Peyer's patch (tissue), 4 donors: Measurements from ENCODE around the gene TRPM3. TPM values are rescaled to one million over a fixed set of nuclear protein-coding genes. Genes with fewer than 3 reads are reported as not detected.

Experiments
- DNase-seq, 3 donors: peaks; one replicate each; pipeline ENCODE4 v3.0.0-alpha.2; 2017 to 2019
- H3K27ac ChIP-seq, 4 donors: fragments of 200-600 bp; sonication (generic); one replicate each; pipeline ENCODE4 v1.5.1; 2016 to 2019
- H3K27me3 ChIP-seq, 2 donors: fragments of 200-600 bp; sonication (generic); one replicate each; pipeline ENCODE4 v1.5.1; 2019
- H3K36me3 ChIP-seq, 3 donors: fragments of 200-600 bp; sonication (generic); one replicate each; pipeline ENCODE4 v1.5.1; 2016 to 2019
- H3K4me1 ChIP-seq, 4 donors: fragments of 200-600 bp; sonication (generic); one replicate each; pipeline ENCODE4 v1.5.1; 2016 to 2019
- H3K4me3 ChIP-seq, 4 donors: fragments of 200-600 bp; sonication (generic); 1 replicate in 3 of 4; 2 replicates in 1 of 4; pipeline ENCODE4 v1.5.1; 2016 to 2019; ENCODE audit warnings: mild to moderate bottlenecking in 1 of 4
- H3K9me3 ChIP-seq, 4 donors: fragments of 200-600 bp; sonication (generic); one replicate each; pipeline ENCODE4 v1.5.1; 2016 to 2019; ENCODE audit warnings: mild to moderate bottlenecking in 1 of 4
- CTCF ChIP-seq, 6 experiments: fragments of 450-650 bp in 4 of 6; fragments of 200-600 bp in 2 of 6; sonication (generic) in 1 of 6; IDR thresholded peaks; one replicate each; pipeline ENCODE4 v1.5.1; 2017 to 2019; ENCODE audit warnings: antibody characterized with exemption in 6 of 6, mild to moderate bottlenecking in 3 of 6, moderate library complexity in 1 of 6
- POLR2A ChIP-seq, 2 donors: fragments of 450-650 bp; IDR thresholded peaks; one replicate each; pipeline ENCODE4 v1.5.1; 2017; ENCODE audit warnings: antibody characterized with exemption in 2 of 2, mild to moderate bottlenecking in 2 of 2, moderate library complexity in 2 of 2
- total RNA-seq, 4 donors: library from RNA; depleted of rRNA; stranded (reverse); fragments of >200 nt; gene quantifications; one replicate each; pipeline ENCODE4 v1.1.0, GENCODE V29; 2016

Gene TRPM3
- total RNA-seq, 4 donors from 2014 or later = 0.28 to 0.80 TPM; not detected in 2

GRCh38 chr9:71052287-71052686, 69.1 kb downstream of the TRPM3 start:
- Histone ChIP-seq H3K36me3 (no peaks in the 10 kb centered on the region), H3K4me1 (no peaks in the 10 kb centered on the region), H3K4me3 (no peak overlapping the region), H3K27ac (no peak overlapping the region), H3K9me3 (no peaks in the 10 kb centered on the region), H3K27me3 (no peaks in the 10 kb centered on the region)
- TF ChIP-seq POLR2A (IDR thresholded peaks at IDR 0.05) (no peak), CTCF (IDR thresholded peaks at IDR 0.05) (no peak)
- DNase-seq = no peak

- Histone ChIP-seq H3K36me3 (no peaks in the 10 kb centered on the region), H3K27me3 (no peaks in the 10 kb centered on the region), H3K4me1 (no peaks in the 10 kb centered on the region), H3K9me3 (no peaks in the 10 kb centered on the region), H3K27ac (no peak overlapping the region), H3K4me3 (no peak overlapping the region)
- no peak for DNase-seq
- TF ChIP-seq POLR2A (IDR thresholded peaks at IDR 0.05) = no peak
- no peak for TF ChIP-seq CTCF (IDR thresholded peaks at IDR 0.05)
Measured at GRCh38 chr9:71048280-71048679, 73.1 kb downstream of the TRPM3 start.

GRCh38 chr9:71042448-71042990, 78.9 kb downstream of the TRPM3 start:
- TF ChIP-seq POLR2A (IDR thresholded peaks at IDR 0.05) = no peak
- TF ChIP-seq CTCF (IDR thresholded peaks at IDR 0.05) = no peak
- Histone ChIP-seq H3K27me3 (no peaks in the 10 kb centered on the region), H3K4me1 (no peaks in the 10 kb centered on the region), H3K4me3 (no peak overlapping the region), H3K27ac (no peak overlapping the region), H3K9me3 (no peaks in the 10 kb centered on the region), H3K36me3 (no peaks in the 10 kb centered on the region)
- no peak for DNase-seq

GRCh38 chr9:71037521-71037920, 83.9 kb downstream of the TRPM3 start:
- no peak for DNase-seq
- no peak overlapping the region for H3K27ac ChIP-seq
- no peaks in the 10 kb centered on the region for H3K36me3 ChIP-seq
- no peaks in the 10 kb centered on the region for H3K27me3 ChIP-seq
- H3K4me3 ChIP-seq = no peak overlapping the region
- no peak for TF ChIP-seq CTCF (IDR thresholded peaks at IDR 0.05)
- TF ChIP-seq POLR2A (IDR thresholded peaks at IDR 0.05) = no peak
- no peaks in the 10 kb centered on the region for H3K9me3 ChIP-seq
- no peaks in the 10 kb centered on the region for H3K4me1 ChIP-seq

- Histone ChIP-seq H3K27me3 (no peaks in the 10 kb centered on the region), H3K4me3 (no peak overlapping the region), H3K36me3 (no peaks in the 10 kb centered on the region), H3K27ac (no peak overlapping the region), H3K4me1 (no peaks in the 10 kb centered on the region), H3K9me3 (no peaks in the 10 kb centered on the region)
- DNase-seq = no peak
- no peak for TF ChIP-seq CTCF (IDR thresholded peaks at IDR 0.05)
- no peak for TF ChIP-seq POLR2A (IDR thresholded peaks at IDR 0.05)
Measured at GRCh38 chr9:71036501-71036900, 84.9 kb downstream of the TRPM3 start.

- Histone ChIP-seq H3K27ac (no peak overlapping the region), H3K36me3 (no peaks in the 10 kb centered on the region)
- TF ChIP-seq POLR2A (IDR thresholded peaks at IDR 0.05) = no peak
- no peak for TF ChIP-seq CTCF (IDR thresholded peaks at IDR 0.05)
Measured at GRCh38 chr9:71032779-71033178, 88.6 kb downstream of the TRPM3 start.

More at GRCh38 chr9:71032779-71033178, 88.6 kb downstream of the TRPM3 start:
- Histone ChIP-seq H3K27me3 (no peaks in the 10 kb centered on the region), H3K9me3 (no peaks in the 10 kb centered on the region), H3K4me1 (no peaks in the 10 kb centered on the region), H3K4me3 (no peak overlapping the region)
- DNase-seq = no peak
